Breast epithelium (tissue), 4 donors: Measurements from ENCODE around the gene BICD1. TPM values are rescaled to one million over a fixed set of nuclear protein-coding genes. Genes with fewer than 3 reads are reported as not detected.

ENCODE experiments used
- DNase-seq, 2 donors: peaks; one replicate each; pipeline ENCODE4 v3.0.0-alpha.2; 2019; ENCODE audit warnings: low spot score in 2 of 2
- H3K27ac ChIP-seq, 2 donors: fragments of 200-600 bp; sonication (generic) in 1 of 2; one replicate each; pipeline ENCODE4 v1.5.1; 2016 to 2019; ENCODE audit warnings: mild to moderate bottlenecking in 1 of 2
- H3K27me3 ChIP-seq, 2 donors: fragments of 200-600 bp; sonication (generic) in 1 of 2; one replicate each; pipeline versions ENCODE4 v1.5.1 to v1.6.0; 2017 to 2019; ENCODE audit warnings: control low read depth in 1 of 2, mild to moderate bottlenecking in 1 of 2
- H3K36me3 ChIP-seq: fragments of 200-600 bp; one replicate; pipeline ENCODE4 v1.5.1; 2019
- H3K4me1 ChIP-seq, 2 donors: fragments of 200-600 bp; sonication (generic); one replicate each; pipeline ENCODE4 v1.5.1; 2016 to 2019; ENCODE audit warnings: control low read depth in 1 of 2
- H3K4me3 ChIP-seq, 3 donors: fragments of 200-600 bp; sonication (generic); 1 replicate in 2 of 3; 2 replicates in 1 of 3; pipeline ENCODE4 v1.5.1; 2016 to 2019; ENCODE audit warnings: mild to moderate bottlenecking in 3 of 3, moderate library complexity in 2 of 3
- H3K9me3 ChIP-seq, 2 donors: fragments of 200-600 bp; sonication (generic) in 1 of 2; one replicate each; pipeline ENCODE4 v1.5.1; 2016 to 2019; ENCODE audit warnings: control low read depth in 1 of 2
- POLR2A ChIP-seq: fragments of 450-650 bp; IDR thresholded peaks from one replicate; pipeline ENCODE4 v1.6.1; 2016; ENCODE audit warnings: antibody characterized with exemption, mild to moderate bottlenecking, moderate library complexity
- POLR2AphosphoS5 ChIP-seq, 3 donors: sonication (generic); formaldehyde crosslinking; IDR thresholded peaks; one replicate each; pipeline ENCODE4 v1.6.1; 2017; ENCODE audit warnings: antibody characterized with exemption in 3 of 3
- intact Hi-C: fragments of 100-400 bp; cut with DNase I; formaldehyde crosslinking; loops from one replicate; pipeline ENCODE4 v1.15.1; 2023; ENCODE audit warnings: low total_unique reads
- total RNA-seq, 3 donors: library from RNA; depleted of rRNA; stranded (reverse); fragments of >200 nt; gene quantifications; one replicate each; pipeline ENCODE4 v1.1.0, GENCODE V29; 2016
- TF ChIP-seq, protein P1 (sequence below), 3 donors: fragments of 450-650 bp; IDR thresholded peaks; one replicate each; pipeline ENCODE4 v1.5.1; 2016 to 2017; ENCODE audit warnings: antibody characterized with exemption in 3 of 3, mild to moderate bottlenecking in 3 of 3, moderate library complexity in 3 of 3

Gene BICD1
- total RNA-seq, 3 donors from 2014 or later = 7.2 to 31.5 (median 18.4) TPM

DNA sequence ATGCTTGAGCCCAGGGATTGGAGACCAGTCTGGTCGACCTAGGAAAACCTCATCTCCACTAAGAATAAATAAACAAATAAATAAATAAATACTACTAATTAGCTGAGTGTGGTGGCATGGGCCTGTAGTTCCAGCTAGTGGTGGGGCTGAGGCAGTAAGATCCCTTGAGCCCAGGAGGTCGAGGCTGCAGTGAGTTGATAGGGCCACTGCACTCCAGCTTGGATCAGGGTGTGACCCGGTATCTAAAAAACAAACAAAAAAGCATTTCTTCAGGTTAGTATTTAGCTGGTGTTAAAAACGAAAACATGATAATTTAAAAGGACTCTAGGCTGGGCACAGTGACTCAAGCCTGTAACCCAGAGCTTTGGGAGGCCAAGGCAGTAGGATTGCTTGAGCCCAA lies 291.5 kb downstream of the BICD1 start:
- no peak for DNase-seq
- Histone ChIP-seq H3K4me3 (no peak overlapping the region), H3K9me3 (no peaks in the 10 kb centered on the region), H3K27me3 (no peaks in the 10 kb centered on the region), H3K4me1 (no peaks in the 10 kb centered on the region), H3K36me3 (no peaks in the 10 kb centered on the region), H3K27ac (peak overlapping the region in 1 of 2 donors; percentile 90)
- intact Hi-C loops = no loop called here
- no peak for TF ChIP-seq POLR2A
- TF ChIP-seq, protein P1, sequence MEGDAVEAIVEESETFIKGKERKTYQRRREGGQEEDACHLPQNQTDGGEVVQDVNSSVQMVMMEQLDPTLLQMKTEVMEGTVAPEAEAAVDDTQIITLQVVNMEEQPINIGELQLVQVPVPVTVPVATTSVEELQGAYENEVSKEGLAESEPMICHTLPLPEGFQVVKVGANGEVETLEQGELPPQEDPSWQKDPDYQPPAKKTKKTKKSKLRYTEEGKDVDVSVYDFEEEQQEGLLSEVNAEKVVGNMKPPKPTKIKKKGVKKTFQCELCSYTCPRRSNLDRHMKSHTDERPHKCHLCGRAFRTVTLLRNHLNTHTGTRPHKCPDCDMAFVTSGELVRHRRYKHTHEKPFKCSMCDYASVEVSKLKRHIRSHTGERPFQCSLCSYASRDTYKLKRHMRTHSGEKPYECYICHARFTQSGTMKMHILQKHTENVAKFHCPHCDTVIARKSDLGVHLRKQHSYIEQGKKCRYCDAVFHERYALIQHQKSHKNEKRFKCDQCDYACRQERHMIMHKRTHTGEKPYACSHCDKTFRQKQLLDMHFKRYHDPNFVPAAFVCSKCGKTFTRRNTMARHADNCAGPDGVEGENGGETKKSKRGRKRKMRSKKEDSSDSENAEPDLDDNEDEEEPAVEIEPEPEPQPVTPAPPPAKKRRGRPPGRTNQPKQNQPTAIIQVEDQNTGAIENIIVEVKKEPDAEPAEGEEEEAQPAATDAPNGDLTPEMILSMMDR (IDR thresholded peaks at IDR 0.05) = no peak
- no peak for TF ChIP-seq POLR2AphosphoS5 (IDR thresholded peaks at IDR 0.05)

DNA sequence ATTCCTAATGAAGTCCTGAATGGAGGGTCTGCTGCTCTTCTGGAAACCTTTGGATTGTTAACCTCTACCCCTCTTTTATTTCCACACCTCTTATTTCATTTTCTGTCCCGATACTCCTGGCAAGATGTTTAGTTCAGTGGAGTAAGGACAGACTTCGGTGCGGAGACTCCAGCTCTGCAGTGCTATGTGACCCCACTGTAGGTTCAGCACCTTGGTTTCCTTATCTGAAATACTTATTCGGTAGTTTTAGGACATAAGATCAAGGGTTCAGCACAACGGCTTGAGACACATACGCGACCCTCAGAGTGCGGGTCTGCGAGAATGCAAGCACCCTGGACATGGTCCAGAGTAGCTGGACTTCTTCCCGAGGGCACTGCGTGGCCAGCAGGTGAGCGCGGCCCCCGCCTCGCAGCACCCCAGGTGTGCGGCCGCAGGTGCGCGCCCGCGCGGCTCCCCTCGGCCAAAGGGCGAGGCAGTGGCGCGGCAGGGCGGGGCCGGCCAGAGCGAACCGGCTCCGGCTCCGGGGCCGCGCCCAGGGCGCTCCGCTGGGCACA lies 292.2 kb downstream of the BICD1 start:
- intact Hi-C loops = no loop called here
- H3K9me3 ChIP-seq = no peaks in the 10 kb centered on the region
- no peaks in the 10 kb centered on the region for H3K27me3 ChIP-seq
- no peak for TF ChIP-seq POLR2AphosphoS5 (IDR thresholded peaks at IDR 0.05)
- TF ChIP-seq, protein P1 (IDR thresholded peaks at IDR 0.05) = no peak
- TF ChIP-seq POLR2A = no peak
- H3K4me3 ChIP-seq = peak overlapping the region; percentile 73 to 78 (median 76)
- H3K36me3 ChIP-seq = no peaks in the 10 kb centered on the region
- no peak for DNase-seq
- H3K4me1 ChIP-seq = no peaks in the 10 kb centered on the region
- H3K27ac ChIP-seq = peak overlapping the region; percentile 88 to 90

DNA sequence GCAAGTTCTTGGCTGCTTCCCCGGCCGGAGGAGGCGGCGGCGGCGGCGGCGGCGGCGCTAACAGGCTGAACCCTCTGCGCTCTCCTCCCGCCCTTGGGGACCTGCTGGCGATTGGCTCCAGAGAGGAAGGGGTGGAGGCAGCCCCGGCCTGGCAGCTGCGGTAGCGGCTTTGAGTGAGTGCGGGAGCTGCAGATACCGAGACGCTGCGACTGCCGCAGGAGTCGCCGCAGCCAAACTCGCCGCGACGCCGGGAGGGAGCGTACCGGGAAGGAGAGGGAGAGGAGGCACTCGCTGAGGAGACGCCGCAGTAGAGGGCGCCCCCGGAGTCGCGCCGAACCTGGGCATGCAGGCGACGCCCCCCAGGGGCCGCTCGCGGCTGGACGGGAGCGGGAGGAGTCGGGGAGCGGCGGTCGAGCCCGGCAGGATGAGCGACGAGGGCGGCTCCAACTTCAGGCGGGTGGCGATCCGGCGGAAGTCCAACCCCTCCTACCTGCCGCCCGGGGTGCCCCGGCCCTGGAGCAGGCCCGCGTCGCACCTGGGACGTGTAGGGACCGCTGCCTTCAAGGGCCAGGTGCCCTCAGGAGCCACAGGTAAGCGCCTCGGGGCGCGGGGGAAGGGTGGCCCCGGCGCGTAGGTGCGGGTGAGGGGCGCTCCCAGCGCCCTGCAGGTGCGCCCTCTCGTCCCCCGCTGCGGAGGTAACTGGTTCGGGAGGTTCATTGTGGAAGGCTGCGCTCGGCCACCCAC lies 292.9 kb downstream of the BICD1 start, which contains the start of gene FGD4:
TSS of gene FGD4 (plus strand) at position 189 of the 744 bp plus-strand sequence.
- peak; percentile 81 to 88 for DNase-seq

DNA sequence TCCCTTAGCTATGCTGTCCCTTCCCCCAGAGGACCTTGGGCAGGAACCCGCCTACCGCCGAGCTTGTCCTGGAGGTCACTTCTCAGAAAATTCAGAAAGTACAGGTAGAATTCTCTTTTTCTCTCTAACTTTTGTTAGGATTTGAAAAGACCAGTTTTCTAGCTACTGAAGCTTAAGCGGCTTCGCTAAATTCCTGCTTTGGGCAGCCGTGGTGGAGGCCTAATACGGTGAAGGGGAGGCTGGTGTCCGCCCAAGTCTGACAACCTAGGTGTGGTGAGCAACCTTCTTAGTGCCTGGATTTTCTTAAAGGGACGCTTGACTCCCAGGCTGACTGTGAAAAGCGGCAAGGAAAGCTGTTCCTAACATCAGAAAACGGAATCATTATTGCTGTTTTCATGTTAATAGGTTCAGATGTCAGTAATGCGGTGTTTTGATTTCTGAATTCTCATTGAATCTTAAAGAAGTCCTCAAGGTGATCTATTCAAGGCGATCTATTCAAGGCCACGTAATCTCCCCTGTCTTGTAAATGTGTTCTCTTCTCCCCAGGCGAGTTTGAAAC lies 293.5 kb downstream of the BICD1 start:
- TF ChIP-seq POLR2A = no peak
- TF ChIP-seq POLR2AphosphoS5 (IDR thresholded peaks at IDR 0.05) = no peak
- TF ChIP-seq, protein P1 (IDR thresholded peaks at IDR 0.05) = no peak
- H3K4me1 ChIP-seq = no peaks in the 10 kb centered on the region
- peak overlapping the region; percentile 88 to 90 for H3K27ac ChIP-seq
- H3K36me3 ChIP-seq = no peaks in the 10 kb centered on the region
- no peaks in the 10 kb centered on the region for H3K27me3 ChIP-seq
- intact Hi-C loops = no loop called here
- H3K9me3 ChIP-seq = no peaks in the 10 kb centered on the region
- H3K4me3 ChIP-seq = peak overlapping the region; percentile 73 to 78 (median 76)
- DNase-seq = no peak

More for the DNA sequence above, 292.9 kb downstream of the BICD1 start, which contains the start of gene FGD4:
- Histone ChIP-seq H3K9me3 (no peaks in the 10 kb centered on the region), H3K27me3 (no peaks in the 10 kb centered on the region), H3K36me3 (no peaks in the 10 kb centered on the region), H3K4me3 (peak within 1 kb of the TSS; percentile 73 to 78 (median 76)), H3K27ac (peak within 1 kb of the TSS; percentile 88 to 90), H3K4me1 (no peaks in the 10 kb centered on the region)
- intact Hi-C loops = no loop called here
- TF ChIP-seq POLR2A = no peak
- TF ChIP-seq, protein P1 (IDR thresholded peaks at IDR 0.05) = peak in 1 of 3 donors; percentile 23
- peak; percentile 21 to 62 (median 60) for TF ChIP-seq POLR2AphosphoS5 (IDR thresholded peaks at IDR 0.05)

DNA sequence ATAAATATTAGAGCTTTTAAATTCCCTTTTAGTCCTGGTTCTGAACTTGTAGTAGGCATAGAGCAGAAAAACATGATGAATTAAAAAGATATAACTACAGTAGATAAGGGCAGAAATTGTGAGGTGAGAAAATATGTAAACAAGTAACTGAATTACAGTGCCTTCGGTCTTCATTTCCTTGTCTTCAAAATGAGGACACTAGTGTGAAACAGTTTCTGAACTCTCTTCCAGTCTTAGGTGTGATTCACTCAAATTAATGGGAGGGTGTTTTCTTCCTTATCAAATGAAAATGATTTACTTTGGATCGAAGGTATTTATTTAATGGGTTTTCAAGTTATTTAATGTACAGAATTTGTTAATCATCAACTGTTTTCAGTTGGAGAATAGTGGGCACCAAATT lies 294.2 kb downstream of the BICD1 start:
- peak overlapping the region; percentile 73 to 78 (median 76) for H3K4me3 ChIP-seq
- peak overlapping the region in 1 of 2 donors; percentile 90 for H3K27ac ChIP-seq
- intact Hi-C loops = no loop called here

More for the DNA sequence above, 294.2 kb downstream of the BICD1 start:
- H3K27me3 ChIP-seq = no peaks in the 10 kb centered on the region
- DNase-seq = no peak
- no peaks in the 10 kb centered on the region for H3K36me3 ChIP-seq
- H3K9me3 ChIP-seq = no peaks in the 10 kb centered on the region
- TF ChIP-seq POLR2AphosphoS5 (IDR thresholded peaks at IDR 0.05) = no peak
- no peaks in the 10 kb centered on the region for H3K4me1 ChIP-seq
